Transverse colon (tissue), 3 donors: ENCODE data around the gene TSTD1.

ENCODE experiments used
- POLR2A ChIP-seq: fragments of 450-650 bp; IDR thresholded peaks from one replicate; pipeline ENCODE4 v1.6.1; 2016; ENCODE audit warnings: antibody characterized with exemption, mild to moderate bottlenecking, moderate library complexity
- POLR2AphosphoS5 ChIP-seq, 3 donors: sonication (generic); formaldehyde crosslinking; IDR thresholded peaks; one replicate each; pipeline ENCODE4 v1.6.1; 2016; ENCODE audit warnings: antibody characterized with exemption in 3 of 3

- no peak for TF ChIP-seq POLR2AphosphoS5 (IDR thresholded peaks at IDR 0.05)
- TF ChIP-seq POLR2A: no peak
Measured at GRCh38 chr1:161001525-161001924, 37.2 kb downstream of the TSTD1 start.
